Measurements from ENCODE around the gene CTNNA2. TPM values are rescaled to one million over a fixed set of nuclear protein-coding genes. Genes with fewer than 3 reads are reported as not detected.

The CTNNA2 gene
- total and polyA plus RNA-seq, 7 donors = 0.03 to 0.36 (median 0.17) TPM; not detected in 4

- H3K27ac ChIP-seq = no peak overlapping the region
- H3K9me3 ChIP-seq = no peaks in the 10 kb centered on the region
- no peaks in the 10 kb centered on the region for H3K36me3 ChIP-seq (ENCODE audit: insufficient read depth in 1 of 2, low read depth in 1 of 2)
- no peak for TF ChIP-seq CTCF (IDR thresholded peaks at IDR 0.05)
- 71 to 91% (median 83%) methylated on average over 1 of the region's 1 CpG for whole genome bisulfite sequencing, 3 donors
- H3K4me3 ChIP-seq = no peak overlapping the region
- H3K4me1 ChIP-seq = no peaks in the 10 kb centered on the region
- H3K27me3 ChIP-seq (ENCODE audit: insufficient read depth in 3 of 3, low read length in 2 of 3) = peaks cover 0 to 9% (median 0%) of the 10 kb centered on the region in 3 donors
- ATAC-seq (no peak), DNase-seq (no peak)
- intact Hi-C loops (cut with DNase I) = loop anchor here in 1 of 2 donors (5.0 kb wide), 1 partner anchor 169 kb away; no protein-coding TSS in a partner anchor
Measured at GRCh38 chr2:80328159-80328571, 815.3 kb downstream of the CTNNA2 start.

GRCh38 chr2:80329491-80329890 is 816.6 kb downstream of the CTNNA2 start:
- no peak for TF ChIP-seq CTCF (IDR thresholded peaks at IDR 0.05)
- Histone ChIP-seq H3K4me3 (no peak overlapping the region), H3K9me3 (no peaks in the 10 kb centered on the region), H3K27ac (no peak overlapping the region), H3K4me1 (no peaks in the 10 kb centered on the region), H3K27me3 (ENCODE audit: insufficient read depth in 3 of 3, low read length in 2 of 3) (no peaks in the 10 kb centered on the region), H3K36me3 (ENCODE audit: insufficient read depth in 1 of 2, low read depth in 1 of 2) (no peaks in the 10 kb centered on the region)
- intact Hi-C loops (cut with DNase I) = loop anchor here in 1 of 2 donors (5.0 kb wide), 1 partner anchor 168 kb away; no protein-coding TSS in a partner anchor
- DNase-seq (no peak), ATAC-seq (no peak)
- 77 to 85% (median 81%) methylated on average over 5 of the region's 5 CpGs for WGBS, 3 donors

- no peak overlapping the region for H3K27ac ChIP-seq
- no peaks in the 10 kb centered on the region for H3K27me3 ChIP-seq (ENCODE audit: insufficient read depth in 3 of 3, low read length in 2 of 3)
- H3K9me3 ChIP-seq = no peaks in the 10 kb centered on the region
- H3K4me1 ChIP-seq = no peaks in the 10 kb centered on the region
- 74 to 78% (median 75%) methylated on average over 14 of the region's 14 CpGs for WGBS, 3 donors
- ATAC-seq = no peak
- no peaks in the 10 kb centered on the region for H3K36me3 ChIP-seq (ENCODE audit: insufficient read depth in 1 of 2, low read depth in 1 of 2)
- no peak for TF ChIP-seq CTCF (IDR thresholded peaks at IDR 0.05)
- intact Hi-C loops (cut with DNase I) = no loop called here
- H3K4me3 ChIP-seq = no peak overlapping the region
- DNase-seq = no peak
Measured at GRCh38 chr2:80330527-80331450, 817.9 kb downstream of the CTNNA2 start.

GRCh38 chr2:80333886-80334285 is 821.0 kb downstream of the CTNNA2 start:
- Histone ChIP-seq H3K4me1 (no peaks in the 10 kb centered on the region), H3K36me3 (ENCODE audit: insufficient read depth in 1 of 2, low read depth in 1 of 2) (no peaks in the 10 kb centered on the region), H3K27me3 (ENCODE audit: insufficient read depth in 3 of 3, low read length in 2 of 3) (no peaks in the 10 kb centered on the region), H3K27ac (no peak overlapping the region), H3K9me3 (no peaks in the 10 kb centered on the region), H3K4me3 (no peak overlapping the region)
- DNase-seq (no peak), ATAC-seq (no peak)
- intact Hi-C loops (cut with DNase I) = no loop called here
- WGBS, 3 donors = 82 to 84% (median 83%) methylated on average over 5 of the region's 5 CpGs
- no peak for TF ChIP-seq CTCF (IDR thresholded peaks at IDR 0.05)
